ENCODE results near the gene FAM53A. TPM values are rescaled to one million over a fixed set of nuclear protein-coding genes. Genes with fewer than 3 reads are reported as not detected.

Gene FAM53A
- total and polyA plus RNA-seq, 2 donors = 1.0 to 2.0 TPM

GRCh38 chr4:1600811-1601532 lies 83.1 kb downstream of the FAM53A start:
- Histone ChIP-seq H3K36me3 (ENCODE audit: control insufficient read depth in 2 of 2, insufficient read depth in 2 of 2, low read length in 1 of 2) (no peaks in the 10 kb centered on the region), H3K4me3 (ENCODE audit: low read length in 2 of 2) (no peak overlapping the region), H3K9me3 (ENCODE audit: control insufficient read depth in 2 of 2, insufficient read depth in 1 of 2, low read length in 1 of 2) (peaks cover 0 to 7% of the 10 kb centered on the region in 2 donors), H3K27me3 (ENCODE audit: control insufficient read depth in 2 of 2, insufficient read depth in 1 of 2, low read length in 1 of 2) (peaks cover 0 to 13% of the 10 kb centered on the region in 2 donors), H3K27ac (ENCODE audit: low read depth in 1 of 2, low read length in 1 of 2) (no peak overlapping the region), H3K4me1 (ENCODE audit: control insufficient read depth in 2 of 2, insufficient read depth in 2 of 2, low read length in 2 of 2) (peaks cover 0 to 2% of the 10 kb centered on the region in 2 donors)
- DNase-seq (ENCODE audit: low read depth in 6 of 9, low spot score in 9 of 9) = no peak
- 94% methylated on average over 27 of the region's 27 CpGs for WGBS

- Histone ChIP-seq H3K4me3 (ENCODE audit: low read length in 2 of 2) (no peak overlapping the region), H3K36me3 (ENCODE audit: control insufficient read depth in 2 of 2, insufficient read depth in 2 of 2, low read length in 1 of 2) (no peaks in the 10 kb centered on the region), H3K27ac (ENCODE audit: low read depth in 1 of 2, low read length in 1 of 2) (no peak overlapping the region), H3K9me3 (ENCODE audit: control insufficient read depth in 2 of 2, insufficient read depth in 1 of 2, low read length in 1 of 2) (peaks cover 0 to 7% of the 10 kb centered on the region in 2 donors), H3K27me3 (ENCODE audit: control insufficient read depth in 2 of 2, insufficient read depth in 1 of 2, low read length in 1 of 2) (peaks cover 0 to 10% of the 10 kb centered on the region in 2 donors), H3K4me1 (ENCODE audit: control insufficient read depth in 2 of 2, insufficient read depth in 2 of 2, low read length in 2 of 2) (peaks cover 0 to 2% of the 10 kb centered on the region in 2 donors)
- 95% methylated on average over 15 of the region's 15 CpGs for WGBS
- DNase-seq (ENCODE audit: low read depth in 6 of 9, low spot score in 9 of 9) = no peak
These were observed 83.8 kb downstream of the FAM53A start for GRCh38 chr4:1600211-1600780.

GRCh38 chr4:1599491-1600210 lies 84.5 kb downstream of the FAM53A start:
- 70% methylated on average over 21 of the region's 21 CpGs for WGBS
- Histone ChIP-seq H3K4me3 (ENCODE audit: low read length in 2 of 2) (no peak overlapping the region), H3K9me3 (ENCODE audit: control insufficient read depth in 2 of 2, insufficient read depth in 1 of 2, low read length in 1 of 2) (peaks cover 0 to 7% of the 10 kb centered on the region in 2 donors), H3K27ac (ENCODE audit: low read depth in 1 of 2, low read length in 1 of 2) (no peak overlapping the region), H3K27me3 (ENCODE audit: control insufficient read depth in 2 of 2, insufficient read depth in 1 of 2, low read length in 1 of 2) (peaks cover 0 to 9% of the 10 kb centered on the region in 2 donors), H3K36me3 (ENCODE audit: control insufficient read depth in 2 of 2, insufficient read depth in 2 of 2, low read length in 1 of 2) (no peaks in the 10 kb centered on the region), H3K4me1 (ENCODE audit: control insufficient read depth in 2 of 2, insufficient read depth in 2 of 2, low read length in 2 of 2) (no peaks in the 10 kb centered on the region)
- DNase-seq (ENCODE audit: low read depth in 6 of 9, low spot score in 9 of 9) = peak in 1 of 9 donors; percentile 26

- Histone ChIP-seq H3K9me3 (ENCODE audit: control insufficient read depth in 2 of 2, insufficient read depth in 1 of 2, low read length in 1 of 2) (peaks cover 0 to 7% of the 10 kb centered on the region in 2 donors), H3K36me3 (ENCODE audit: control insufficient read depth in 2 of 2, insufficient read depth in 2 of 2, low read length in 1 of 2) (no peaks in the 10 kb centered on the region), H3K27me3 (ENCODE audit: control insufficient read depth in 2 of 2, insufficient read depth in 1 of 2, low read length in 1 of 2) (peaks cover 0 to 7% of the 10 kb centered on the region in 2 donors), H3K4me3 (ENCODE audit: low read length in 2 of 2) (no peak overlapping the region), H3K27ac (ENCODE audit: low read depth in 1 of 2, low read length in 1 of 2) (no peak overlapping the region), H3K4me1 (ENCODE audit: control insufficient read depth in 2 of 2, insufficient read depth in 2 of 2, low read length in 2 of 2) (no peaks in the 10 kb centered on the region)
- 96% methylated on average over 30 of the region's 30 CpGs for WGBS
- DNase-seq (ENCODE audit: low read depth in 6 of 9, low spot score in 9 of 9) = no peak
These were observed 85.1 kb downstream of the FAM53A start for GRCh38 chr4:1599026-1599481.

- 94% methylated on average over 42 of the region's 42 CpGs for WGBS
- DNase-seq (ENCODE audit: low read depth in 6 of 9, low spot score in 9 of 9) = no peak
These were observed 85.7 kb downstream of the FAM53A start for GRCh38 chr4:1598206-1599025.

GRCh38 chr4:1597021-1597931 lies 86.8 kb downstream of the FAM53A start:
- Histone ChIP-seq H3K27ac (ENCODE audit: low read depth in 1 of 2, low read length in 1 of 2) (no peak overlapping the region), H3K9me3 (ENCODE audit: control insufficient read depth in 2 of 2, insufficient read depth in 1 of 2, low read length in 1 of 2) (peaks cover 1 to 19% of the 10 kb centered on the region in 2 donors), H3K4me3 (ENCODE audit: low read length in 2 of 2) (no peak overlapping the region), H3K27me3 (ENCODE audit: control insufficient read depth in 2 of 2, insufficient read depth in 1 of 2, low read length in 1 of 2) (peaks cover 0 to 5% of the 10 kb centered on the region in 2 donors), H3K36me3 (ENCODE audit: control insufficient read depth in 2 of 2, insufficient read depth in 2 of 2, low read length in 1 of 2) (no peaks in the 10 kb centered on the region), H3K4me1 (ENCODE audit: control insufficient read depth in 2 of 2, insufficient read depth in 2 of 2, low read length in 2 of 2) (no peaks in the 10 kb centered on the region)
- WGBS = 94% methylated on average over 26 of the region's 26 CpGs
- no peak for DNase-seq (ENCODE audit: low read depth in 6 of 9, low spot score in 9 of 9)

More at GRCh38 chr4:1598206-1599025, 85.7 kb downstream of the FAM53A start:
- Histone ChIP-seq H3K27me3 (ENCODE audit: control insufficient read depth in 2 of 2, insufficient read depth in 1 of 2, low read length in 1 of 2) (peaks cover 0 to 7% of the 10 kb centered on the region in 2 donors), H3K4me1 (ENCODE audit: control insufficient read depth in 2 of 2, insufficient read depth in 2 of 2, low read length in 2 of 2) (no peaks in the 10 kb centered on the region), H3K36me3 (ENCODE audit: control insufficient read depth in 2 of 2, insufficient read depth in 2 of 2, low read length in 1 of 2) (no peaks in the 10 kb centered on the region), H3K4me3 (ENCODE audit: low read length in 2 of 2) (no peak overlapping the region), H3K27ac (ENCODE audit: low read depth in 1 of 2, low read length in 1 of 2) (no peak overlapping the region), H3K9me3 (ENCODE audit: control insufficient read depth in 2 of 2, insufficient read depth in 1 of 2, low read length in 1 of 2) (peaks cover 0 to 8% of the 10 kb centered on the region in 2 donors)

- no peak for DNase-seq (ENCODE audit: low read depth in 6 of 9, low spot score in 9 of 9)
- 96% methylated on average over 16 of the region's 16 CpGs for WGBS
These were observed 87.7 kb downstream of the FAM53A start for GRCh38 chr4:1596393-1596792.

GRCh38 chr4:1595789-1596325 lies 88.3 kb downstream of the FAM53A start:
- Histone ChIP-seq H3K4me3 (ENCODE audit: low read length in 2 of 2) (no peak overlapping the region), H3K27ac (ENCODE audit: low read depth in 1 of 2, low read length in 1 of 2) (no peak overlapping the region), H3K4me1 (ENCODE audit: control insufficient read depth in 2 of 2, insufficient read depth in 2 of 2, low read length in 2 of 2) (no peaks in the 10 kb centered on the region), H3K36me3 (ENCODE audit: control insufficient read depth in 2 of 2, insufficient read depth in 2 of 2, low read length in 1 of 2) (no peaks in the 10 kb centered on the region), H3K9me3 (ENCODE audit: control insufficient read depth in 2 of 2, insufficient read depth in 1 of 2, low read length in 1 of 2) (peaks cover 6 to 32% of the 10 kb centered on the region in 2 donors), H3K27me3 (ENCODE audit: control insufficient read depth in 2 of 2, insufficient read depth in 1 of 2, low read length in 1 of 2) (peaks cover 0 to 5% of the 10 kb centered on the region in 2 donors)
- DNase-seq (ENCODE audit: low read depth in 6 of 9, low spot score in 9 of 9) = no peak
- WGBS = 97% methylated on average over 10 of the region's 10 CpGs

More at GRCh38 chr4:1596393-1596792, 87.7 kb downstream of the FAM53A start:
- Histone ChIP-seq H3K27ac (ENCODE audit: low read depth in 1 of 2, low read length in 1 of 2) (no peak overlapping the region), H3K4me1 (ENCODE audit: control insufficient read depth in 2 of 2, insufficient read depth in 2 of 2, low read length in 2 of 2) (no peaks in the 10 kb centered on the region), H3K9me3 (ENCODE audit: control insufficient read depth in 2 of 2, insufficient read depth in 1 of 2, low read length in 1 of 2) (peaks cover 6 to 28% of the 10 kb centered on the region in 2 donors), H3K36me3 (ENCODE audit: control insufficient read depth in 2 of 2, insufficient read depth in 2 of 2, low read length in 1 of 2) (no peaks in the 10 kb centered on the region), H3K27me3 (ENCODE audit: control insufficient read depth in 2 of 2, insufficient read depth in 1 of 2, low read length in 1 of 2) (peaks cover 0 to 5% of the 10 kb centered on the region in 2 donors), H3K4me3 (ENCODE audit: low read length in 2 of 2) (no peak overlapping the region)
